SU-DHL-6 (cell line): ENCODE results near the gene STXBP3.

ENCODE experiments used
- H2AFZ ChIP-seq: fragments of 200-600 bp; sonication (generic); 2 replicates; pipeline ENCODE4 v1.6.1; 2014; ENCODE audit warnings: low read depth, mild to moderate bottlenecking, moderate library complexity, mixed read lengths, antibody characterized with exemption, low read length; ENCODE audit not compliant: severe bottlenecking
- H3F3A ChIP-seq: fragments of 200-600 bp; shearing (Covaris generic); 2 replicates; pipeline ENCODE4 v1.6.0; 2016; ENCODE audit warnings: antibody characterized with exemption, mild to moderate bottlenecking; ENCODE audit not compliant: insufficient read depth
- H3K27ac ChIP-seq: fragments of 200-600 bp; sonication (generic); 2 replicates; pipeline ENCODE4 v1.5.1; 2016; ENCODE audit warnings: low read depth, mild to moderate bottlenecking, low read length, moderate library complexity, mixed read lengths
- H3K27me3 ChIP-seq: fragments of 200-600 bp; sonication (generic), shearing (Covaris generic); 2 replicates; pipeline ENCODE4 v1.6.0; 2014; ENCODE audit warnings: mild to moderate bottlenecking, low read length
- H3K36me3 ChIP-seq: fragments of 200-600 bp; sonication (generic); 2 replicates; pipeline ENCODE4 v1.6.1; 2014; ENCODE audit warnings: mild to moderate bottlenecking, low read length, mixed read lengths
- H3K4me2 ChIP-seq: fragments of 300-600, 200-600 bp; shearing (Covaris generic), sonication (generic); 2 replicates; pipeline ENCODE4 v1.6.0; 2014; ENCODE audit warnings: low read length, low read depth, mild to moderate bottlenecking; ENCODE audit not compliant: poor library complexity, severe bottlenecking
- H3K4me3 ChIP-seq: fragments of 200-600 bp; sonication (generic); 2 replicates; pipeline ENCODE4 v1.5.1; 2014; ENCODE audit warnings: antibody characterized with exemption, low read length, mild to moderate bottlenecking, mixed read lengths; ENCODE audit not compliant: insufficient read depth, poor library complexity, severe bottlenecking
- H3K79me2 ChIP-seq: fragments of 200-600 bp; sonication (generic); 2 replicates; pipeline ENCODE4 v1.6.1; 2014; ENCODE audit warnings: mild to moderate bottlenecking, low read length, moderate library complexity; ENCODE audit not compliant: insufficient read depth
- H3K9ac ChIP-seq: fragments of 200-600 bp; sonication (generic); 2 replicates; pipeline ENCODE4 v1.7.0; 2014; ENCODE audit warnings: mild to moderate bottlenecking, low read length
- H3K9me2 ChIP-seq: fragments of 200-600 bp; sonication (generic); replicated peaks from 2 replicates; pipeline ENCODE4 v1.6.1; 2014; ENCODE audit warnings: low read length; ENCODE audit not compliant: insufficient read depth
- H3K9me3 ChIP-seq: fragments of 200-600 bp; sonication (generic); 2 replicates; pipeline ENCODE4 v1.6.1; 2014; ENCODE audit warnings: low read length, mixed read lengths; ENCODE audit not compliant: insufficient read depth
- H4K20me1 ChIP-seq: fragments of 200-600 bp; sonication (generic); 2 replicates; pipeline ENCODE4 v1.6.1; 2014; ENCODE audit warnings: low read depth, mild to moderate bottlenecking, antibody characterized with exemption, low read length, moderate library complexity, mixed read lengths
- EZH2phosphoT487 ChIP-seq: fragments of 200-600 bp; sonication (generic), shearing (Covaris generic); conservative IDR thresholded peaks from 2 replicates; pipeline ENCODE4 v1.6.1; 2018; ENCODE audit warnings: mild to moderate bottlenecking, antibody characterized with exemption, low read length, moderate library complexity, mixed read lengths
- TF ChIP-seq, protein P1 (sequence below): fragments of 200-600 bp; sonication (generic); IDR thresholded peaks from one replicate; pipeline ENCODE4 v1.5.1; 2017; ENCODE audit warnings: antibody characterized with exemption, mild to moderate bottlenecking, low read length, moderate library complexity; ENCODE audit not compliant: insufficient read depth, poor library complexity, severe bottlenecking

Gene STXBP3

DNA sequence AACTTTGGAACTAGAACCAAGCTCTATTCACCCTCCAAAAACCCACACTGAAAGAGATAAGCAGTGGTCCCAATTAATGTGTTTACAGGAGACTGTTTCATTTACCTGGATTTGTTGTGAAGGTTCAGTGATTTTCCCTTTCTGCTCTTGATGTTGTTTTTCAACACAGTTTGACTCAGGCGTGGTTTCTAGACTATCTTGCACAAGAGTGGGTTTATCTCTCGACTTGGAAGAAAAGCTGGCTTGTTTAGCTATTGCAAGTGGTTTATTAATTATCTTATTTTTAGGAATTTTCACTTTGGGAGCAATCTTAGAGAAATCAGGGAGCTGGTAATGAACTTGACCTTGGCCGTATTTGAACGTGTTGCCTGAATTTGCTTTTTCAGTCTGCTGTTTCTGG is 105.1 kb downstream of the STXBP3 start:
- H3K27ac ChIP-seq: no peak overlapping the region
- no peak overlapping the region for H3K4me2 ChIP-seq
- H3K9ac ChIP-seq: no peak overlapping the region
- H3K36me3 ChIP-seq: no peaks in the 10 kb centered on the region
- no peaks in the 10 kb centered on the region for H3K9me2 ChIP-seq
- H3K9me3 ChIP-seq: no peaks in the 10 kb centered on the region
- no peaks in the 10 kb centered on the region for H3F3A ChIP-seq
- H3K4me3 ChIP-seq: no peak overlapping the region
- no peaks in the 10 kb centered on the region for H3K79me2 ChIP-seq
- no peaks in the 10 kb centered on the region for H3K27me3 ChIP-seq
- no peak for TF ChIP-seq EZH2phosphoT487
- TF ChIP-seq, protein P1, sequence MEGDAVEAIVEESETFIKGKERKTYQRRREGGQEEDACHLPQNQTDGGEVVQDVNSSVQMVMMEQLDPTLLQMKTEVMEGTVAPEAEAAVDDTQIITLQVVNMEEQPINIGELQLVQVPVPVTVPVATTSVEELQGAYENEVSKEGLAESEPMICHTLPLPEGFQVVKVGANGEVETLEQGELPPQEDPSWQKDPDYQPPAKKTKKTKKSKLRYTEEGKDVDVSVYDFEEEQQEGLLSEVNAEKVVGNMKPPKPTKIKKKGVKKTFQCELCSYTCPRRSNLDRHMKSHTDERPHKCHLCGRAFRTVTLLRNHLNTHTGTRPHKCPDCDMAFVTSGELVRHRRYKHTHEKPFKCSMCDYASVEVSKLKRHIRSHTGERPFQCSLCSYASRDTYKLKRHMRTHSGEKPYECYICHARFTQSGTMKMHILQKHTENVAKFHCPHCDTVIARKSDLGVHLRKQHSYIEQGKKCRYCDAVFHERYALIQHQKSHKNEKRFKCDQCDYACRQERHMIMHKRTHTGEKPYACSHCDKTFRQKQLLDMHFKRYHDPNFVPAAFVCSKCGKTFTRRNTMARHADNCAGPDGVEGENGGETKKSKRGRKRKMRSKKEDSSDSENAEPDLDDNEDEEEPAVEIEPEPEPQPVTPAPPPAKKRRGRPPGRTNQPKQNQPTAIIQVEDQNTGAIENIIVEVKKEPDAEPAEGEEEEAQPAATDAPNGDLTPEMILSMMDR: no peak
- no peak overlapping the region for H2AFZ ChIP-seq
- H4K20me1 ChIP-seq: no peaks in the 10 kb centered on the region

DNA sequence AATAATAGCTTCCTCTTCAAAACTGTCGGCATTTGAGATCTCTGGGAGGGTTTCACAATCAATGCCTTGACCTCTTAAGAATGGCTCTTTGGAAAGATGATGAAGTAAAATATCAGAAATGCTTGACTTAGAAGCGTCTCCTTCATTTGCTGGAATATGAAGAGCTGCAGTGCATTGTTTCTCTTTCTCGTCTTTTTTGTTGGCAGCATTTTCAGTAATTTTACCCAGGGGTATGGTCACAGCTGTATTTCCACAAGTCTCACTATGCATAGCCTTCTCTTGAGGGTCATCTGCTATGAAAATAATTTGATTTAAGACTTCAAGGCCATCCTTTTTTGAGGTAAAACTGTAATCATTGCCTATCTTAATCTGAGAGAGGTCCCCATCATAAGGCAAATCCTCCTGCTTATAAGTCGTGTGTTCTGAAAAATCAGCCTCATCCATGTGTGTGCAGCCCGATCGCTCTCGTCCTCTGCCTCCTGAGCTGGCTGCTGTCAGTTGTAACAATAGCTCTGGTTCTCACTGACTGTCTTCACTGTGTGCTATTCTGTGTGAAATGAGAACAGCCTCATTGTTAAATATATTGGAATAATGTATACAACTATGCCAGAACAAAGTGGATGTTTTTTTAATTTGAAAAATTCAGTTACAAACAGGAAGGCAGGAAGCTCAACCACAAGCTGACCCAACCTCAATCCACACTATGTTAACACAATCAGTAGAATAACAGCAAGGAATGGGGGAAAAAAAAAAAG is 105.9 kb downstream of the STXBP3 start:
- TF ChIP-seq, protein P1: no peak
- TF ChIP-seq EZH2phosphoT487: no peak
- H2AFZ ChIP-seq: no peak overlapping the region
- no peaks in the 10 kb centered on the region for H3K27me3 ChIP-seq
- no peak overlapping the region for H3K4me2 ChIP-seq
- no peaks in the 10 kb centered on the region for H4K20me1 ChIP-seq
- no peak overlapping the region for H3K4me3 ChIP-seq
- H3K9me2 ChIP-seq: no peaks in the 10 kb centered on the region
- H3K36me3 ChIP-seq: no peaks in the 10 kb centered on the region
- no peaks in the 10 kb centered on the region for H3K79me2 ChIP-seq
- H3K9me3 ChIP-seq: no peaks in the 10 kb centered on the region
- H3F3A ChIP-seq: no peaks in the 10 kb centered on the region
- no peak overlapping the region for H3K27ac ChIP-seq
- no peak overlapping the region for H3K9ac ChIP-seq

DNA sequence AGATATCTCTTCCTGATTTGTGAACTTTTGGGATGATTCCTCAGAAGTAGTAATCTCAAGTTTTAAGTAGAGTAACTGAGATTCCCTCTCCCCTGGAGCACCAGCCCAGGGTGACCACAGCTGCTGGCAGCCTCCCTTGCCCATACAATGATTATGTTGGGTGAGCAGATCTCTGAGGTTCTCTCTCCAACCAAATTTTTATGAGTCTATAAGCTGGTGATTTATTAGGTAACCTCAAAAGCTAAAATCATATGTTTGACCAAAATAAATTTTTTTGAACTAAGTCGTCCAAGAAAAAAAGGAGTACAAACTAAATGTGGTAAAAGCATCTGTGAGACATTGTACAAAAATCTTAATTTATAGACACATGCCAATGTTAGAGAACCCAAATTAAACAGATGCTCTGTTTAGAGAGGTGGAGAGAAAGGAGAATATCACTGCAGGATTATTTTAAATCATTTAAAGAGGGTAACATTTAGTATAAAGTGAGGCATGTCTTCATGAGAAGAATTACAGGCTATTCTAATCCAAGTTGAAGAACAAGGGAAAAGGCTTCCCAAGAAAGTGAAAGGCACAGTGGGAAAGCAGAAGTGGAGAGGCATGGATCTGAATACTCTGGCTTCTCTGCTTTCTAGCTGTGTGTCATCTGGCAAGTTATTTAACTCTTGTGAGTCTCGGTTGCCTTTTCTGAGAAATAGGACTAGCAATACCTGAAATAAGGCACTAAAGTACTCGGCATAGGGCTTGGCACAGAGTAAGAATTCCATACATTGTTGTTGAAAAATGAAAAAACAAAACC is 107.9 kb downstream of the STXBP3 start:
- no peak overlapping the region for H3K4me2 ChIP-seq
- no peaks in the 10 kb centered on the region for H3K9me3 ChIP-seq
- no peak overlapping the region for H3K9ac ChIP-seq
- H2AFZ ChIP-seq: no peak overlapping the region
- no peak overlapping the region for H3K27ac ChIP-seq
- no peaks in the 10 kb centered on the region for H3K79me2 ChIP-seq
- no peak for TF ChIP-seq EZH2phosphoT487
- TF ChIP-seq, protein P1: no peak
- no peaks in the 10 kb centered on the region for H3K27me3 ChIP-seq
- H3K36me3 ChIP-seq: no peaks in the 10 kb centered on the region
- H3K9me2 ChIP-seq: no peaks in the 10 kb centered on the region
- H4K20me1 ChIP-seq: no peaks in the 10 kb centered on the region
- no peaks in the 10 kb centered on the region for H3F3A ChIP-seq
- H3K4me3 ChIP-seq: no peak overlapping the region
